Measurements from ENCODE around the gene LIMCH1. TPM values are rescaled to one million over a fixed set of nuclear protein-coding genes. Genes with fewer than 3 reads are reported as not detected.

Gene LIMCH1
- polyA plus RNA-seq, 1 of the 3 experiments (the other 2 are of a cell fraction) = 1.2 TPM

- ChIA-PET POLR2A (interaction anchor here (1.8 kb wide), 1 partner anchor 430 kb away, joined by 10 read pairs; the partner anchor contains the start of gene UCHL1), CTCF (interaction anchor here (1.5 to 11.3 kb wide), 4 partner anchors 25 to 428 kb away, joined by 5 to 188 read pairs (median 18); no protein-coding TSS in a partner anchor)
- peaks cover 0 to 14% of the 10 kb centered on the region in 2 experiments for H3K36me3 ChIP-seq (replicated peaks in 1 of 2; ENCODE audit: control insufficient read depth in 1 of 2, insufficient read depth in 2 of 2, low read length in 1 of 2)
- no peak overlapping the region for H2AFZ ChIP-seq (ENCODE audit: low read depth)
- H3K79me2 ChIP-seq (ENCODE audit: insufficient read depth) = no peaks in the 10 kb centered on the region
- 0 out of 2 replicates have a peak, but pooled peaks cover 4% of the 10 kb centered on the region for H3K27me3 ChIP-seq (ENCODE audit: insufficient read depth)
- no peak for DNase-seq
- H4K20me1 ChIP-seq (ENCODE audit: insufficient read depth) = no peaks in the 10 kb centered on the region
- no peak overlapping the region for H3K4me3 ChIP-seq (ENCODE audit: low read depth in 2 of 2, low read length in 1 of 2)
- peaks cover 0 to 20% of the 10 kb centered on the region in 2 experiments; a peak in 2 of 4 replicates for H3K4me1 ChIP-seq (ENCODE audit: control insufficient read depth in 1 of 2, insufficient read depth in 2 of 2, low read depth in 1 of 2, low read length in 1 of 2)
- H3K27ac ChIP-seq (ENCODE audit: low read depth in 2 of 2, low read length in 1 of 2) = peak overlapping the region in 1 of 2 experiments; percentile 97; a peak in 2 of 4 replicates
- no peaks in the 10 kb centered on the region for H3F3A ChIP-seq (replicated peaks; ENCODE audit: insufficient read depth)
- H3K9me3 ChIP-seq = no peaks in the 10 kb centered on the region
- TF ChIP-seq MXI1 (IDR thresholded peaks at IDR 0.05; ENCODE audit: low read depth, low read length) (no peak), RXRA (IDR thresholded peaks at IDR 0.05; ENCODE audit: borderline replicate concordance, low read depth) (no peak), GATA2 (CRISPR knock-in tag; IDR thresholded peaks at IDR 0.05) (no peak), PBX3 (IDR thresholded peaks at IDR 0.05) (no peak), RCOR1 (IDR thresholded peaks at IDR 0.05; ENCODE audit: low read length) (no peak), RFX5 (IDR thresholded peaks at IDR 0.05; ENCODE audit: low read length) (no peak), USF2 (IDR thresholded peaks at IDR 0.05; ENCODE audit: borderline replicate concordance, low read depth, low read length) (no peak), SIN3A (IDR thresholded peaks at IDR 0.05; ENCODE audit: borderline replicate concordance, low read depth, low read length) (no peak)
- H3K4me2 ChIP-seq = no peak overlapping the region
- no peaks in the 10 kb centered on the region for H3K9me2 ChIP-seq
- no peak overlapping the region for H3K9ac ChIP-seq
- WGBS (ENCODE audit: low lambda C conversion rate) = 81% methylated on average over 8 of the region's 8 CpGs
Measured at GRCh38 chr4:41686893-41687292, 148.9 kb downstream of the LIMCH1 start.

GRCh38 chr4:41687971-41688370, 150.0 kb downstream of the LIMCH1 start:
- Histone ChIP-seq H3K79me2 (ENCODE audit: insufficient read depth) (no peaks in the 10 kb centered on the region), H3F3A (replicated peaks; ENCODE audit: insufficient read depth) (no peaks in the 10 kb centered on the region), H3K27me3 (ENCODE audit: insufficient read depth) (0 out of 2 replicates have a peak, but pooled peaks cover 4% of the 10 kb centered on the region), H4K20me1 (ENCODE audit: insufficient read depth) (no peaks in the 10 kb centered on the region), H3K9me3 (no peaks in the 10 kb centered on the region), H3K9me2 (no peaks in the 10 kb centered on the region), H3K4me3 (ENCODE audit: low read depth in 2 of 2, low read length in 1 of 2) (no peak overlapping the region), H3K4me1 (ENCODE audit: control insufficient read depth in 1 of 2, insufficient read depth in 2 of 2, low read depth in 1 of 2, low read length in 1 of 2) (peaks cover 0 to 20% of the 10 kb centered on the region in 2 experiments; a peak in 2 of 4 replicates), H2AFZ (ENCODE audit: low read depth) (no peak overlapping the region), H3K36me3 (replicated peaks in 1 of 2; ENCODE audit: control insufficient read depth in 1 of 2, insufficient read depth in 2 of 2, low read length in 1 of 2) (peaks cover 0 to 17% of the 10 kb centered on the region in 2 experiments), H3K27ac (ENCODE audit: low read depth in 2 of 2, low read length in 1 of 2) (peak overlapping the region in 1 of 2 experiments; percentile 97; a peak in 2 of 4 replicates), H3K9ac (no peak overlapping the region), H3K4me2 (no peak overlapping the region)
- peak; percentile 50 for DNase-seq
- ChIA-PET POLR2A (interaction anchor here (1.1 to 1.8 kb wide), 5 partner anchors 61 to 432 kb away, joined by 3 to 10 read pairs (median 4); partner anchors contain the start of genes PHOX2B, TMEM33 and UCHL1), CTCF (interaction anchor here (0.7 to 11.3 kb wide), 9 partner anchors 11 to 429 kb away, joined by 3 to 188 read pairs (median 5); no protein-coding TSS in a partner anchor)
- WGBS (ENCODE audit: low lambda C conversion rate) = 27% methylated on average over 5 of the region's 5 CpGs
- TF ChIP-seq EP300 (IDR thresholded peaks at IDR 0.05; ENCODE audit: borderline replicate concordance in 1 of 2, low read depth in 1 of 2, low read length in 1 of 2) = peak in 1 of 2 experiments; percentile 90; a peak in 2 of 4 replicates
- TF ChIP-seq RCOR1 (IDR thresholded peaks at IDR 0.05; ENCODE audit: low read length) = peak; percentile 91
- TF ChIP-seq RAD21 (IDR thresholded peaks at IDR 0.05; ENCODE audit: low read length) = peak; percentile 27; the same call in 1 of the 2 replicates
- TF ChIP-seq NRF1 (IDR thresholded peaks at IDR 0.05; ENCODE audit: low read depth, low read length) = no peak
- TF ChIP-seq TEAD4 (IDR thresholded peaks at IDR 0.05; ENCODE audit: borderline replicate concordance, insufficient read depth) = no peak
- TF ChIP-seq CTCF (IDR thresholded peaks at IDR 0.05) = no peak
- TF ChIP-seq MAX (IDR thresholded peaks at IDR 0.05; ENCODE audit: low read depth) = no peak
- no peak for TF ChIP-seq GABPA (IDR thresholded peaks at IDR 0.05; ENCODE audit: low read depth)
- no peak for TF ChIP-seq ELF1 (IDR thresholded peaks at IDR 0.05)
- peak; percentile 75 for TF ChIP-seq GATA2 (CRISPR knock-in tag; IDR thresholded peaks at IDR 0.05)
- no peak for TF ChIP-seq ZBTB33 (IDR thresholded peaks at IDR 0.05; ENCODE audit: borderline replicate concordance, low read depth)
- TF ChIP-seq TAF1 (IDR thresholded peaks at IDR 0.05; ENCODE audit: borderline replicate concordance, low read depth, low read length) = no peak
- no peak for TF ChIP-seq SIN3A (IDR thresholded peaks at IDR 0.05; ENCODE audit: borderline replicate concordance, low read depth, low read length)
- TF ChIP-seq USF2 (IDR thresholded peaks at IDR 0.05; ENCODE audit: borderline replicate concordance, low read depth, low read length) = no peak
- peak; percentile 42; the same call in 1 of the 2 replicates for TF ChIP-seq MXI1 (IDR thresholded peaks at IDR 0.05; ENCODE audit: low read depth, low read length)
